ENCODE results near the gene WASF2.
A peak's percentile ranks its signal among the peaks of the same experiment; 100 is the strongest.
"Not testable (repeated sequence)": the region's sequence is repeated elsewhere in the genome, so short reads cannot be mapped to it uniquely, and the experiment has no call there.

WASF2 gene

GRCh38 chr1:27416387-27417111 is 73.4 kb downstream of the WASF2 start:
- DNase-seq = peak; percentile 65

GRCh38 chr1:27414091-27414490 is 75.9 kb downstream of the WASF2 start:
- no peak for DNase-seq

GRCh38 chr1:27413004-27413403 is 77.0 kb downstream of the WASF2 start:
- no peak for DNase-seq

DNA sequence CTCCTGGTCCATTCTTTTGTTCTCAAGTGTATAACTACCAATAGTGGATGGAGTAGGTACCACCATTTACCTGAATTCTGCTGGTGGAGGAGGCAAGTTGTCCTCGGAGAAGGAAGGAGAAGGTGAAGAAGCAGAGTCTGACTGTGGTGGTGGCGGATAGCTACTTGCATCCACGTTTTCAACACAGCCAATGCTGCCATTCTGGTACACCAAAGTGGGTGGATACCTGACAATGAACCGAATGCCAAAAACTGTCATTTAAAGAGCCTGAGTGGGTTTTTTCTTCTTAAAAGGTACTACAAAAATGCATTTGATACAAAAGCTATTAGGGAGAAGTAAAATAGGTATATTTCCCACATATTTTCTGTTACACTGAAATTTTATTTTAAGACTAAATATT is 77.5 kb downstream of the WASF2 start:
- DNase-seq = no peak

GRCh38 chr1:27410709-27411108 is 79.3 kb downstream of the WASF2 start:
- no peak for DNase-seq

GRCh38 chr1:27409669-27410068 is 80.3 kb downstream of the WASF2 start:
- no peak for DNase-seq

DNA sequence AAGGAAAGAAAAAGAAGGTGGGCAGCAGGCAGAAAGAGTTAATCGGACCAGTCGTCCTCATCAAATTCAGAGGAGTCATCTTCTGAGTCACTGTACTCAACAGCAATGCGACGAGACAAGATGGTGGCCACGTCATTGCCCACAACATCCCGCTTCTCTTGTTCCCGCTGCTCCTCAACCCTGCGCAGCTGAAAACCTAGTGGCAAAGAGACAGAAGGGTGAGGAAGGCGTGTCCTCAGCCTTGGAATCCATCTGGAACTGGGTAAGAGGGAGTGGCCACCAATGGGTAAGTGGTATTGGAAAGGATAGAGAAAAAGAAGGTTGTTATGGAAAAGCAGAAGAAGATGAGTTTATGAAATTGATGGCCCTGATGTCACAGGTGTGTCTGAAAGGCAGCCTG is 81.8 kb downstream of the WASF2 start:
- no peak for DNase-seq

- DNase-seq = not testable (repeated sequence)
Observed at GRCh38 chr1:27406791-27407190, 83.2 kb downstream of the WASF2 start.

GRCh38 chr1:27406362-27406680 is 83.6 kb downstream of the WASF2 start:
- no peak for DNase-seq

GRCh38 chr1:27405598-27406361 is 84.2 kb downstream of the WASF2 start:
- DNase-seq = not testable (repeated sequence)

- DNase-seq = no peak
Observed at GRCh38 chr1:27405074-27405473, 84.9 kb downstream of the WASF2 start.

GRCh38 chr1:27403931-27404330 is 86.0 kb downstream of the WASF2 start:
- no peak for DNase-seq

DNA sequence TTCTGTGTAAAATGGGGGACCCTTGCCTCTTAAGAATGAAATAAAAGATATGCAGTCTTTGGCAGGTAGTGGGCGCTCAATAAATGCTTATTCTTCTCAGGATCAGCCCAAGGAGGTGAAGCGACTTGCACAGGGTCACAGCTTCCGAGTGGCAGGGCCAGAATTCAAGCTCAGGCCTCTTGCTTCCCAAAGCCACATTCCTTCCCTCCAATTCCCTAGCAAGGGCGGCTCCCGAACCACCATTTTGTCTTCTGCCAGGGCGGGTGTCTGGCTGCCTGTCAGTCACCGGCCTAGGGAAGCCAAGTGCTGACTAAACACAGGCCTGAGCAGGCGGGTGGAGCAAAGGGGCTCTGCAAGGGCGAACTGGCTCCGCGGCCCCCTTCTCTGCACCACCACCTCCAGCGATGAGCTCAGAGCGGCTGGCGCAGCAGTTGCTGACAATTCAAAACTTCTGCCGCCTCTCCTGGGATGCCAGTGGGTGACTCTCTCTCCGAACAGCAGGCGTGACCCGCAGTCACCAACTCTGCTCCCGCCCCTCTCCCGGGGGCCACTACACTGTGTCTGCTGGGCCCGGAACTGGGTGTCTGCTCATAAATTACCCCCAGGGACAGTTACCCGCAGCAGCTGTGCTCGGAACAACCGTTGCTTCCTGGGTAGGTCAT is 86.8 kb downstream of the WASF2 start:
- DNase-seq = peak; percentile 44

- DNase-seq = peak; percentile 56
Observed at GRCh38 chr1:27402349-27402754, 87.6 kb downstream of the WASF2 start.

DNA sequence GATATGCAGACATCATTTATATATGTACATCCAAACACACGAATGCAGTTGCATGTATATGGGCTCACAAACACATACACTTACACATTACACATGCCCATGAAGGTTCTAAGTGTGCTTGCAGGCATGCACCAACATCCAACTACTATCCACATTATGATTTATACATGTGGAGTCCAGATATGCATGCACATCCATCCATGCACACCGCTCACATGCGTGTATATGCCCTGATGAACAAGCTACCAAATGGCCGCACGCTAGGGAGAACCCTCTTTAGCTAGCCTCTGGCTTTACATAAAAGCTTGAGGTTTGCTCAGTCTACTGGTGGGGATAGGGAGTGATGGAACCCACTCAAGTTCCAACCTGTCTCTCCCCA is 89.0 kb downstream of the WASF2 start:
- DNase-seq = no peak

GRCh38 chr1:27400082-27400962 is 89.6 kb downstream of the WASF2 start:
- no peak for DNase-seq

DNA sequence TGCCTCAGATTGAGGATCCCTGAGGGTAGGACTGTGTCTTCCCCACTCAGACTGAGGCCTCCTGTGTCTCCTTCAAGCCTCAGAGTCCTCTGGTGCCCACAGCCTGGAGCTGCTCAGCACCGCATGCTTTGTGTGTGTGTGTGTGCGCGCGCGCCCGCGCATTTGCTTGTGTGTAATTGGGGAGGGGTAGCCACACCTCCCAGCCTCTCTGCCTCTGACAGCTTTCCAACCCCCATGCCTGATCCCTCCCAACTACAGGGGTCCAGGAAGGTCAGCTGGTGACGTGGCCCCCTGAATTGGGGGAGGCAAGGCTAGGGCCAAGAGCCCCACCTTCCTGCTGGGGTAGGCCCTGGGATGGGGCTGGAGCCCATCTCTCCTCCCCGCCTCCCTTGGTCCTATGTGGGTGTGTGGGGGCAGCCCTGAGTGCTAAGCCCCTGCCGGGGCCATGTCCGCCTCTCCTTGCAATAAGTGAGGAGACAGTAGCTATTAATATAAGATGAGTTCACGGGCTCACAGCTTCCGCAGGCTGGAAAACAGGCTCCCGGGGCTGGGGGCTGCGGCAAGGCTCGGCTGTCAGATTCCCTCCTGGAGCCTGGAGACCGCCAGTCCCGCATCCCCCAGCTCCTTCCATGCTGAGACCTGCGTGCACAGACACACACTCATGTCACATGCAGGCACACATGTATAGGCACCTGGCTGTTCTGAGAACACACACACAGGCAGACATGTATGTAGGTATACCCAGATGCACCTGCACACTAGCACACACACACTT is 90.5 kb downstream of the WASF2 start:
- no peak for DNase-seq

DNA sequence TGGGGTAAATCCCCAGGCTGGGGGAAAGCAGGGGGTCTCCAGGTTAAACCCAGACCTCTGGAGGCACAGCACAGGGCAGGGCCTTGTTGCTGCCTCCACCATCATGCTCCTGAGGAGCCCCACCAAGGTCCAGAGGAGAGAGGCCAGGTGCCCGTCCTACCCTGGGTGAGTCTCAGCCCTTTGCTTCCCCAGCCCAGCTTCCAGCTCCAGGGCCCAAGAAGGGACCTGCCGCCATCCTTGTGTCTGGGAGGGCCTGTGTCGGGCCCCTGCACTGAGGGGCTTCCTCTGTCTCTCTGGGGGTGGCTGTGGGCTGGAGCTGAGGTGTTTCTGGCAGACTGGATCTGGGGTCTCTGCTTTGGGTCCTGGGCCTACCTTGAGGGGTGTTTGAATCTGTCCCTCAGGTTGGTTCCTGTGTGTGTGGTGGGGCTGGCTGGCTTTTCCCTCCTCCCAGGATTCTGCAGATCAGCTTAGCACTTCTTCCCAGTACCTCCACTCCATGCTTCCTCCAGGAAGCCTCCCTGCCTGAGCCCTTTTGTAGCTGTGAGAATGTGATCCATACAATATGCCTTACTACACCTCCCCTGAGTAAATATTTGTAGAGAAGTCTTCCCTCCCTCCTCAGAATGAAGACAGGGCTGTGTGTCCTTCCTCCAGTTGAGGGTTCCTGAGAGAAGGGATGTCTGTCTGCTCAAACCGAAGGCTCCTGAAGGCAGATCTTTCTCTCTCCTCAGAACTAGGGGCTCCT is 91.4 kb downstream of the WASF2 start:
- DNase-seq = no peak

GRCh38 chr1:27397749-27398148 is 92.2 kb downstream of the WASF2 start:
- no peak for DNase-seq

GRCh38 chr1:27397110-27397509 is 92.9 kb downstream of the WASF2 start:
- no peak for DNase-seq

DNA sequence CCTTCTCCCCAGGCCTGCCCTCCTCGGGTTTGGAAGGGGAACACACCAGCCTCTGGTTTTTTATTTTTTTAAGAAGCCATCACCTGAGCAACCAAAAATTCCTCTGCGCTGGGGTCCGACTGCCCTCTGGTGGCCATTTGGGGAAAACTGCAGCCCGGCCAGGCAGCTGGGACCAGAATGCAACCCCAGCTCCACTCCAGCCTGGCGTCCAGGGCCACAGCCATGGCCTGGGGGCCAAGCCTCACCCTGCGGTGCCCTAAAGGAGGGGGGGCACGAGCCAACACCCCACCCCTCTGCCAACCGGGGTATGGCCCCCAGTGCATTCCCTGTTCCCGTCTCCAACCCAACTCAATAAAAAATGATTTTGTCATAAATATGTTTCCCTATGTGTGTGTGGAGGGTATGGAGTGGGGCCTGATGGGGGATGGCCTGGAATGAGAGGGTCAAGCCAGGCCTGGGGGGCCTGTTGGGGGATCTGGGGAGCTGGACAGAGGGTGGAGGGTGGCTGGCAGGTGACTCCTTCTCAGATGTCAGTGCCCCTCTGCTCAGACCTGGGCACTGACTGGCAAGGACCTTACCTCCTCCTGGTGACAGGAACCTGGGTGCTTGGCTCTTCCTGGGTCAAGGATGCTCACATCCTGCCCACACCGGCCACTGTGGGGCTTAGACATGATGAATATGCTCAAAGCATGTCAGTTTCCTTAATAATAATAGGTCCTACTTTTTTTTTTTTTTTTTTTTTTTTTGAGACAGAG is 94.3 kb downstream of the WASF2 start:
- DNase-seq = peak; percentile 83

Data from CD4-positive, alpha-beta T cell treated with Interleukin-17A for 4 hours (primary cell).